A673 (cell line): Measurements from ENCODE around the gene CEMIP. TPM values are rescaled to one million over a fixed set of nuclear protein-coding genes. Genes with fewer than 3 reads are reported as not detected.

Experiments used
- BruUV-seq: library from RNA; stranded (reverse); fragments of 400-500 nt; replicated peaks from 2 replicates; lab custom pipeline; 2021; lab: Mats Ljungman, UMichigan
- CTCF ChIA-PET: fragments of 300-600 bp; sonication (Branson Sonifier 250); formaldehyde crosslinking; loops from one replicate; lab custom pipeline; 2022; ENCODE audit warnings: antibody characterized with exemption; lab: Charles Lee
- POLR2A ChIA-PET: fragments of 300-600 bp; sonication (Branson Sonifier 250); formaldehyde crosslinking; loops from one replicate; lab custom pipeline; 2022; ENCODE audit warnings: antibody characterized with exemption; ENCODE audit not compliant: low non-redundant PET; lab: Charles Lee
- DNase-seq: peaks from one replicate; pipeline ENCODE4 v3.0.0-alpha.2; 2015; ENCODE audit warnings: low spot score
- H3K27ac ChIP-seq: fragments of 200-600 bp; sonication (generic); 2 replicates; pipeline ENCODE4 v1.5.1; 2016; ENCODE audit warnings: mixed run types, low read depth, mild to moderate bottlenecking, mixed read lengths, antibody characterized with exemption, low read length; ENCODE audit not compliant: poor library complexity, severe bottlenecking
- H3K27me3 ChIP-seq: fragments of 200-600 bp; sonication (generic); replicated peaks from 2 replicates; pipeline ENCODE4 v1.6.1; 2017; ENCODE audit warnings: mixed run types, low read depth, mild to moderate bottlenecking, mixed read lengths, antibody characterized with exemption, low read length; ENCODE audit not compliant: insufficient read depth, poor library complexity
- H3K36me3 ChIP-seq: fragments of 200-600 bp; sonication (generic); 2 replicates; pipeline ENCODE4 v1.6.1; 2016; ENCODE audit warnings: mixed run types, mild to moderate bottlenecking, mixed read lengths, antibody characterized with exemption, low read length; ENCODE audit not compliant: insufficient read depth, poor library complexity, severe bottlenecking
- H3K4me1 ChIP-seq: fragments of 200-600 bp; sonication (generic); 2 replicates; pipeline ENCODE4 v1.6.1; 2017; ENCODE audit warnings: mixed run types, mild to moderate bottlenecking, mixed read lengths, antibody characterized with exemption, low read length; ENCODE audit not compliant: insufficient read depth, poor library complexity, severe bottlenecking
- H3K4me3 ChIP-seq: fragments of 200-600 bp; sonication (generic); 2 replicates; pipeline ENCODE4 v1.5.1; 2016; ENCODE audit warnings: low read depth, mixed run types, mild to moderate bottlenecking, mixed read lengths, low read length; ENCODE audit not compliant: poor library complexity, severe bottlenecking
- H3K9me3 ChIP-seq: fragments of 200-600 bp; sonication (generic); 2 replicates; pipeline ENCODE4 v1.6.1; 2016; ENCODE audit warnings: mixed run types, low read depth, mild to moderate bottlenecking, mixed read lengths, antibody characterized with exemption, low read length; ENCODE audit not compliant: poor library complexity, severe bottlenecking
- CTCF ChIP-seq: fragments of 300-800, 200-600 bp; sonication (generic); conservative IDR thresholded peaks from 2 replicates; pipeline ENCODE4 v1.5.1; 2017; ENCODE audit warnings: low read depth, mild to moderate bottlenecking, antibody characterized with exemption, low read length, moderate library complexity, mixed read lengths
- EZH2 ChIP-seq: fragments of 200-600 bp; sonication (generic); IDR thresholded peaks from 2 replicates; pipeline ENCODE4 v1.6.1; 2017; ENCODE audit warnings: borderline replicate concordance, low read depth, mild to moderate bottlenecking, mixed read lengths, antibody characterized with exemption, low read length; ENCODE audit not compliant: poor library complexity, severe bottlenecking
- intact Hi-C: fragments of 100-400 bp; cut with micrococcal nuclease; formaldehyde crosslinking; loops from one replicate; pipeline ENCODE4 v1.10.0; 2022; ENCODE audit not compliant: unreplicated experiment
- total RNA-seq: library from RNA; stranded (reverse); gene quantifications from 2 replicates; pipeline ENCODE4 v1.2.3, GENCODE V29; 2021

CEMIP gene
- total RNA-seq, 1 experiment from 2014 or later: not detected

- ChIA-PET POLR2A (no interaction called here), CTCF (no interaction called here)
- intact Hi-C loops: no loop called here
- TF ChIP-seq CTCF (no peak), EZH2 (no peak)
- no peaks in the 10 kb centered on the region for H3K27me3 ChIP-seq
- BruUV-seq: no TSS peak
- H3K36me3 ChIP-seq: peaks cover 3% of the 10 kb centered on the region
- no peak overlapping the region for H3K4me3 ChIP-seq
- H3K9me3 ChIP-seq: no peaks in the 10 kb centered on the region
- no peak overlapping the region for H3K27ac ChIP-seq
- H3K4me1 ChIP-seq: no peaks in the 10 kb centered on the region
- no peak for DNase-seq
Measured at GRCh38 chr15:80946576-80946975, 167.4 kb downstream of the CEMIP start.

GRCh38 chr15:80948651-80949292 is 169.6 kb downstream of the CEMIP start:
- Histone ChIP-seq H3K9me3 (no peaks in the 10 kb centered on the region), H3K27me3 (no peaks in the 10 kb centered on the region), H3K36me3 (peaks cover 3% of the 10 kb centered on the region), H3K27ac (no peak overlapping the region), H3K4me1 (no peaks in the 10 kb centered on the region), H3K4me3 (no peak overlapping the region)
- CTCF ChIA-PET: no interaction called here
- TF ChIP-seq CTCF (no peak), EZH2 (no peak)
- POLR2A ChIA-PET: interaction anchor here (0.6 kb wide), 1 partner anchor 255 kb away, joined by 4 read pairs; no protein-coding TSS in a partner anchor
- intact Hi-C loops: no loop called here
- DNase-seq: no peak
- no TSS peak for BruUV-seq

- Histone ChIP-seq H3K9me3 (no peaks in the 10 kb centered on the region), H3K36me3 (peaks cover 3% of the 10 kb centered on the region), H3K4me3 (no peak overlapping the region), H3K27me3 (no peaks in the 10 kb centered on the region), H3K27ac (no peak overlapping the region), H3K4me1 (no peaks in the 10 kb centered on the region)
- CTCF ChIA-PET: no interaction called here
- no peak for DNase-seq
- intact Hi-C loops: no loop called here
- no TSS peak for BruUV-seq
- POLR2A ChIA-PET: no interaction called here
- TF ChIP-seq EZH2: no peak
- TF ChIP-seq CTCF: no peak
Measured at GRCh38 chr15:80949756-80950155, 170.6 kb downstream of the CEMIP start.
